Keratinocyte (primary cell): ENCODE measurements around the gene SCARF2. TPM values are rescaled to one million over a fixed set of nuclear protein-coding genes. Genes with fewer than 3 reads are reported as not detected.

Experiments used
- DNase-seq: peaks from one replicate; pipeline ENCODE4 v3.0.0-alpha.2; 2011; ENCODE audit warnings: low read depth, missing footprints, low spot score
- FAIRE-seq: peaks from 2 replicates; lab custom pipeline; 2011; peaks lifted over from hg19 to GRCh38; lab: Jason Lieb, UNC
- H2AFZ ChIP-seq: 2 replicates; pipeline ENCODE4 v1.6.0; 2012; ENCODE audit warnings: low read length, control low read depth, inconsistent platforms; ENCODE audit not compliant: control insufficient read depth
- H3K27ac ChIP-seq: 2 replicates; pipeline ENCODE4 v1.5.1; 2011; ENCODE audit warnings: low read length; ENCODE audit not compliant: control insufficient read depth, insufficient read depth
- H3K27me3 ChIP-seq: 3 replicates; pipeline ENCODE4 v1.6.0; 2011; ENCODE audit warnings: low read length; ENCODE audit not compliant: control insufficient read depth, insufficient read depth; ENCODE audit errors: extremely low read depth
- H3K36me3 ChIP-seq, 2 experiments: 2 replicates in 1 of 2; 3 replicates in 1 of 2; pipeline ENCODE4 v1.5.1; 2011; ENCODE audit warnings: low read length in 2 of 2, mild to moderate bottlenecking in 1 of 2; ENCODE audit not compliant: control insufficient read depth in 2 of 2, insufficient read depth in 2 of 2; ENCODE audit errors: extremely low read depth in 1 of 2
- H3K4me1 ChIP-seq: 3 replicates; pipeline ENCODE4 v1.5.1; 2011; ENCODE audit warnings: low read length; ENCODE audit not compliant: control insufficient read depth, insufficient read depth; ENCODE audit errors: extremely low read depth
- H3K4me2 ChIP-seq: 3 replicates; pipeline ENCODE4 v1.6.0; 2011; ENCODE audit warnings: low read depth, low read length; ENCODE audit not compliant: control insufficient read depth, insufficient read depth; ENCODE audit errors: extremely low read depth
- H3K4me3 ChIP-seq, 3 experiments: fragments of 200-600 bp in 1 of 3; sonication (generic) in 1 of 3; 2 replicates in 2 of 3; 3 replicates in 1 of 3; pipeline ENCODE4 v1.5.1; 2011 to 2016; ENCODE audit warnings: low read length in 3 of 3, mild to moderate bottlenecking in 3 of 3, control low read depth in 2 of 3, inconsistent platforms in 1 of 3, low read depth in 1 of 3, mixed read lengths in 1 of 3, mixed run types in 1 of 3, moderate library complexity in 1 of 3; ENCODE audit not compliant: control insufficient read depth in 2 of 3, insufficient read depth in 2 of 3; ENCODE audit errors: extremely low read depth in 1 of 3
- H3K79me2 ChIP-seq: 2 replicates; pipeline ENCODE4 v1.6.0; 2012; ENCODE audit warnings: low read length; ENCODE audit not compliant: control insufficient read depth, insufficient read depth
- H3K9ac ChIP-seq: 3 replicates; pipeline ENCODE4 v1.6.0; 2011; ENCODE audit warnings: low read length; ENCODE audit not compliant: control insufficient read depth, insufficient read depth; ENCODE audit errors: extremely low read depth
- H3K9me1 ChIP-seq: 3 replicates; pipeline ENCODE4 v1.6.0; 2011; ENCODE audit warnings: low read length; ENCODE audit not compliant: control insufficient read depth, insufficient read depth; ENCODE audit errors: extremely low read depth
- H3K9me3 ChIP-seq: 2 replicates; pipeline ENCODE4 v1.5.1; 2012; ENCODE audit warnings: low read depth, low read length; ENCODE audit not compliant: control insufficient read depth
- H4K20me1 ChIP-seq: 3 replicates; pipeline ENCODE4 v1.6.0; 2011; ENCODE audit warnings: low read length; ENCODE audit not compliant: control insufficient read depth, insufficient read depth; ENCODE audit errors: extremely low read depth
- EZH2 ChIP-seq: IDR thresholded peaks from one replicate; pipeline ENCODE4 v1.6.1; 2012; ENCODE audit warnings: inconsistent platforms, mild to moderate bottlenecking, low read length, moderate library complexity
- dilution Hi-C: fragments of 300-500 bp; cut with MboI; formaldehyde crosslinking; loops from one replicate; pipeline ENCODE4 v1.7.0; 2020; ENCODE audit warnings: low sequenced_read_pairs; ENCODE audit not compliant: extremely low pct_ligation_motif_present
- polyA plus RNA-seq, 5 experiments: library from polyadenylated mRNA; depleted of rRNA in 3 of 5; stranded (reverse) in 3 of 5; stranded (forward) in 1 of 5; unstranded in 1 of 5; fragments of >200 nt; gene quantifications; 1 replicate in 1 of 5; 2 replicates in 3 of 5; 3 replicates in 1 of 5; pipeline versions ENCODE4 v1.2.1 to v1.2.3, GENCODE V29; 2011 to 2012; ENCODE audit warnings: missing spikeins in 2 of 5, low read depth in 1 of 5, low replicate concordance in 1 of 5
- TF ChIP-seq, protein P1 (sequence below), 3 experiments: IDR thresholded peaks in 1 of 3; conservative IDR thresholded peaks in 1 of 3; optimal IDR thresholded peaks in 1 of 3; 2 replicates in 2 of 3; 3 replicates in 1 of 3; pipeline versions ENCODE3 to v1.5.1; 2011; ENCODE audit warnings: low read length in 3 of 3, mild to moderate bottlenecking in 3 of 3, moderate library complexity in 2 of 3, control low read depth in 1 of 3, inconsistent platforms in 1 of 3; ENCODE audit not compliant: insufficient read depth in 2 of 3; ENCODE audit errors: extremely low read depth in 1 of 3

The SCARF2 gene
- polyA plus RNA-seq, 1 donor (not counting 4 experiments of a cell fraction or from before 2014, with no cell fraction given), result 0.05 TPM

DNA sequence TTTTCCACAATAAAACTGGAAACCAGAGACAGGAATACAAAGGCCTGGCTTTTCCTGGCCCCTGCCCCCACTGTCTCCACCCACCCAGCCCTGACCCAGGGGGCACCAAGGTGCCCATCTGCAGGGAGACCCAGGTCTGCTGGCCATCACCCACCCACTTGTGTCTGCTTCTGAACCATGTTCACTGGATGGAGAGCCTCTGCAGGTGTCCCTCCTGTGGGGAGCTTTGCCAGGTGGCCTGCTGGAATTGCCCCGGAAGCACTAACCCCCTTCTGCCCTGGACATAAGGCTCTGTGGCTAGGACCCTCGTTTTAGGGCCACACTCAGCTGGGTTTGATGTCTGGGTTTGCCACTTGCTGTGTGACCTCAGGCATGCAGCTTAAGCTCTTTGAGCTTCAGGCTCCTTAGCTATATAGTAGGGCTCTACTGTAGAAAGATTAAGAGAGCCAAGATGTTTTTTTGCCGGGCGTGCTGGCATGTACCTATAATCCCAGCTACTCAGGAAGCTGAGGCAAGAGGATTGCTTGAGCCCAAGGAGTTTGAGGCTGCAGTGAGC lies 3.9 kb downstream of the SCARF2 start:
- no peak overlapping the region for H3K27ac ChIP-seq
- H3K9me1 ChIP-seq, result no peaks in the 10 kb centered on the region
- H3K36me3 ChIP-seq, result no peaks in the 10 kb centered on the region
- FAIRE-seq, result no peak
- H4K20me1 ChIP-seq, result peaks cover 6% of the 10 kb centered on the region
- dilution Hi-C loops, result no loop called here
- H3K79me2 ChIP-seq, result no peaks in the 10 kb centered on the region
- no peak for TF ChIP-seq EZH2
- TF ChIP-seq, protein P1, sequence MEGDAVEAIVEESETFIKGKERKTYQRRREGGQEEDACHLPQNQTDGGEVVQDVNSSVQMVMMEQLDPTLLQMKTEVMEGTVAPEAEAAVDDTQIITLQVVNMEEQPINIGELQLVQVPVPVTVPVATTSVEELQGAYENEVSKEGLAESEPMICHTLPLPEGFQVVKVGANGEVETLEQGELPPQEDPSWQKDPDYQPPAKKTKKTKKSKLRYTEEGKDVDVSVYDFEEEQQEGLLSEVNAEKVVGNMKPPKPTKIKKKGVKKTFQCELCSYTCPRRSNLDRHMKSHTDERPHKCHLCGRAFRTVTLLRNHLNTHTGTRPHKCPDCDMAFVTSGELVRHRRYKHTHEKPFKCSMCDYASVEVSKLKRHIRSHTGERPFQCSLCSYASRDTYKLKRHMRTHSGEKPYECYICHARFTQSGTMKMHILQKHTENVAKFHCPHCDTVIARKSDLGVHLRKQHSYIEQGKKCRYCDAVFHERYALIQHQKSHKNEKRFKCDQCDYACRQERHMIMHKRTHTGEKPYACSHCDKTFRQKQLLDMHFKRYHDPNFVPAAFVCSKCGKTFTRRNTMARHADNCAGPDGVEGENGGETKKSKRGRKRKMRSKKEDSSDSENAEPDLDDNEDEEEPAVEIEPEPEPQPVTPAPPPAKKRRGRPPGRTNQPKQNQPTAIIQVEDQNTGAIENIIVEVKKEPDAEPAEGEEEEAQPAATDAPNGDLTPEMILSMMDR (optimal IDR thresholded peaks at IDR 0.05 in 1 of 3, IDR thresholded peaks at IDR 0.05 in 1 of 3, conservative IDR thresholded peaks at IDR 0.05 in 1 of 3; ENCODE audit: extremely low read depth in 1 of 3, insufficient read depth in 2 of 3, low read length in 3 of 3), result no peak
- no peak overlapping the region for H3K9ac ChIP-seq
- DNase-seq, result no peak
- H2AFZ ChIP-seq, result no peak overlapping the region
- H3K4me3 ChIP-seq, result no peak overlapping the region
- H3K4me1 ChIP-seq, result peaks cover 25% of the 10 kb centered on the region
- peaks cover 92% of the 10 kb centered on the region for H3K27me3 ChIP-seq
- H3K4me2 ChIP-seq, result no peak overlapping the region
- no peaks in the 10 kb centered on the region for H3K9me3 ChIP-seq

DNA sequence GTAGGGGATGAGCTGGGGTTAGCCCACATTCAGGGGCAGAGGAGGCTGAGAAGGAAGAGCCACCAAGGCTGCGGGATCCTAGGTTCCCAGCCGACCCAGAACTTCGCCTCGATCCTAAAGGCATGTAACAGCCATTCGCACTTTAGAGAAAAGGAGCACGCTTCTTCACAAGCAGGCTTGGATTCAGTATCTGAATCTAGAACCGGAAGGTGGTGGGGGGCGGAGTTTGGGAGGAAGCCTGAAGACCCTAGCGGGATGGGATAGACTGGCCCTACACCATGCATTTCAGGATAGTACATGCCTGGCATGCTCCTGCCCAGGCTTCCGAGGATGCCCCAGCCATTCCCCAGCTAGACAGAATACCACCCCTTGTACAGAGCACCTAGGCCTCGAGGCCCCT lies 4.4 kb downstream of the SCARF2 start:
- Histone ChIP-seq H2AFZ (no peak overlapping the region), H3K9ac (no peak overlapping the region), H3K4me1 (peaks cover 25% of the 10 kb centered on the region), H3K4me2 (no peak overlapping the region), H3K9me3 (no peaks in the 10 kb centered on the region), H3K79me2 (no peaks in the 10 kb centered on the region), H3K27me3 (peaks cover 91% of the 10 kb centered on the region), H3K27ac (no peak overlapping the region), H3K36me3 (no peaks in the 10 kb centered on the region), H4K20me1 (peaks cover 6% of the 10 kb centered on the region), H3K9me1 (no peaks in the 10 kb centered on the region), H3K4me3 (no peak overlapping the region)
- FAIRE-seq (no peak), DNase-seq (no peak)
- dilution Hi-C loops, result no loop called here
- TF ChIP-seq, protein P1 (optimal IDR thresholded peaks at IDR 0.05 in 1 of 3, IDR thresholded peaks at IDR 0.05 in 1 of 3, conservative IDR thresholded peaks at IDR 0.05 in 1 of 3; ENCODE audit: extremely low read depth in 1 of 3, insufficient read depth in 2 of 3, low read length in 3 of 3), result no peak
- TF ChIP-seq EZH2, result no peak
